ENCODE data around the gene AGRN. TPM values are rescaled to one million over a fixed set of nuclear protein-coding genes. Genes with fewer than 3 reads are reported as not detected.
"Not testable (repeated sequence)": the region's sequence is repeated elsewhere in the genome, so short reads cannot be mapped to it uniquely, and the experiment has no call there.

AGRN gene
- total RNA-seq, 1 donor from 2014 or later, result 109 TPM

- Histone ChIP-seq H3K9me3 (no peaks in the 10 kb centered on the region), H3K4me3 (no peak overlapping the region), H3K27me3 (no peaks in the 10 kb centered on the region), H3K4me1 (peaks cover 8 to 10% of the 10 kb centered on the region in 2 donors), H3K36me3 (no peaks in the 10 kb centered on the region), H3K27ac (no peak overlapping the region)
- DNase-seq (ENCODE audit: low spot score in 2 of 2), result no peak
- intact Hi-C loops (cut with DNase I), result no loop called here
- TF ChIP-seq CTCF (IDR thresholded peaks at IDR 0.05), result no peak
These were observed 8.4 kb upstream of the AGRN start for GRCh38 chr1:1011396-1011949.

- intact Hi-C loops (cut with DNase I); DNase-seq (ENCODE audit: low spot score in 2 of 2): not testable (repeated sequence)
These were observed 7.2 kb upstream of the AGRN start for GRCh38 chr1:1012736-1013104.

GRCh38 chr1:1013105-1013921 is 6.6 kb upstream of the AGRN start, which contains the start of gene ISG15:
ISG15 (plus strand) TSS chr1:1013497; CDS start chr1:1013574, 77 bp downstream.
- peak within 1 kb of the TSS; percentile 75 to 83 for H3K27ac ChIP-seq
- peak; percentile 79 to 96 for DNase-seq (ENCODE audit: low spot score in 2 of 2)
- H3K27me3 ChIP-seq, result no peaks in the 10 kb centered on the region
- peaks cover 8 to 10% of the 10 kb centered on the region in 2 donors for H3K4me1 ChIP-seq
- intact Hi-C loops (cut with DNase I), result no loop called here
- no peaks in the 10 kb centered on the region for H3K9me3 ChIP-seq
- peak within 1 kb of the TSS; percentile 67 to 76 for H3K4me3 ChIP-seq
- no peaks in the 10 kb centered on the region for H3K36me3 ChIP-seq
- no peak for TF ChIP-seq CTCF (IDR thresholded peaks at IDR 0.05)

More at GRCh38 chr1:1012736-1013104, 7.2 kb upstream of the AGRN start:
- Histone ChIP-seq H3K27ac (peak overlapping the region; percentile 75 to 83), H3K4me1 (peaks cover 8 to 10% of the 10 kb centered on the region in 2 donors), H3K4me3 (peak overlapping the region; percentile 67 to 76)
- not testable (repeated sequence) for H3K9me3 ChIP-seq, H3K36me3 ChIP-seq, H3K27me3 ChIP-seq

GRCh38 chr1:1013922-1014648 is 5.8 kb upstream of the AGRN start:
- no peak for TF ChIP-seq CTCF (IDR thresholded peaks at IDR 0.05)
- peak overlapping the region; percentile 67 to 76 for H3K4me3 ChIP-seq
- no peaks in the 10 kb centered on the region for H3K27me3 ChIP-seq
- no peak for DNase-seq (ENCODE audit: low spot score in 2 of 2)
- no peaks in the 10 kb centered on the region for H3K36me3 ChIP-seq
- intact Hi-C loops (cut with DNase I), result no loop called here
- peaks cover 8 to 10% of the 10 kb centered on the region in 2 donors for H3K4me1 ChIP-seq
- peak overlapping the region; percentile 75 to 83 for H3K27ac ChIP-seq
- H3K9me3 ChIP-seq, result no peaks in the 10 kb centered on the region

- no peak for DNase-seq (ENCODE audit: low spot score in 2 of 2)
- no peaks in the 10 kb centered on the region for H3K27me3 ChIP-seq
- peak overlapping the region in 1 of 2 donors; percentile 75 for H3K27ac ChIP-seq
- intact Hi-C loops (cut with DNase I), result no loop called here
- no peaks in the 10 kb centered on the region for H3K36me3 ChIP-seq
- H3K9me3 ChIP-seq, result no peaks in the 10 kb centered on the region
- peak overlapping the region in 1 of 2 donors; percentile 76 for H3K4me3 ChIP-seq
- H3K4me1 ChIP-seq, result peaks cover 8 to 10% of the 10 kb centered on the region in 2 donors
- no peak for TF ChIP-seq CTCF (IDR thresholded peaks at IDR 0.05)
These were observed 4.9 kb upstream of the AGRN start for GRCh38 chr1:1014799-1015681.

GRCh38 chr1:1017397-1018320 is 2.3 kb upstream of the AGRN start:
- H3K36me3 ChIP-seq; H3K9me3 ChIP-seq; H3K4me3 ChIP-seq; H3K27me3 ChIP-seq; DNase-seq (ENCODE audit: low spot score in 2 of 2); H3K27ac ChIP-seq; intact Hi-C loops (cut with DNase I): not testable (repeated sequence)
- peaks cover 17 to 19% of the 10 kb centered on the region in 2 donors for H3K4me1 ChIP-seq

GRCh38 chr1:1018321-1018685 is 1.6 kb upstream of the AGRN start:
- intact Hi-C loops (cut with DNase I); H3K27ac ChIP-seq; H3K36me3 ChIP-seq; H3K9me3 ChIP-seq; DNase-seq (ENCODE audit: low spot score in 2 of 2); H3K4me3 ChIP-seq; H3K27me3 ChIP-seq: not testable (repeated sequence)
- peaks cover 17 to 18% of the 10 kb centered on the region in 2 donors for H3K4me1 ChIP-seq

All from ascending aorta (tissue), 2 donors.